ENCODE measurements around the gene COPS2.
"Not testable (repeated sequence)": the region's sequence is repeated elsewhere in the genome, so short reads cannot be mapped to it uniquely, and the experiment has no call there.

Gene COPS2

GRCh38 chr15:49101536-49101935, 53.9 kb downstream of the COPS2 start:
- DNase-seq: no peak

GRCh38 chr15:49096090-49096750, 59.2 kb downstream of the COPS2 start:
- no peak for DNase-seq

- DNase-seq: no peak
These were observed 60.5 kb downstream of the COPS2 start for GRCh38 chr15:49094923-49095322.

DNA sequence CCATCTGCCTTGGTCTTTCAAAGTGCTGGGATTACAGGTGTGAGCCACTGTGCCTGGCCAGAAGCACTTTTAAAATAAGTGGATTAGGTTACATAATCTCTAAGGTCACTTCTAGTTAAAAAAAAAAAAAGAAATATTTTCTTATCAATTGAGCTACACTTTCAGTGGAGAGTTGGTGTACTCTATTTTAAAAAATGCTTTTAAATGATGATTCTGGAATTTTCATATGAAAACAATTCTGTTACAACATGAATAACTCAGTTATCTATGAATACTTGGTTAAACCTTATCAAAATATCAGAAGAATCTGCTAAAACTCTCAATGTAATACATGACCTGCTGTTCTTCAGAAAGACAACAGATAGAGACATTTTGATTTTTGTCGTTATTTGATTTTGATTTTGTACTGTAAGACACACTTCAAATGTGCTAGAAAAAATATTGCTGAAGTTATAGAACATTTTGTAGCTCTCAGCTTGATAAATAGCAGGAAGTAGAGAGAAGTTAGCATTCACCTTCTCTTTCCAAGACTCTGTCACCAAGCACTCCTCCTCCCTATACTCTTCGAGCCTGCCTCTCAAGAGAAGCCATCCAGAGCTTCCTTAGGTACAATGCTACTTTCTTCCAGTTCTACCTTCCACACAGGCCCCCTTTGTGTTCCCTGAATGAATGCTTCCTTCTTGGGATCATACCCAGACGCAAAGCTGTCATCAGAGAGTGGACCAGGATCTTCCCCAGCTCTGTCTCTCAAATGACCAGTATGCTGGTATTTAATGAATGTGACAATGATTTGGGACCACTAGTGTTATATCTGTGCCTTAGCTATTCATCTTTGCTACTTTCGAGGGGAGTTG, 61.9 kb downstream of the COPS2 start:
- DNase-seq: no peak

DNA sequence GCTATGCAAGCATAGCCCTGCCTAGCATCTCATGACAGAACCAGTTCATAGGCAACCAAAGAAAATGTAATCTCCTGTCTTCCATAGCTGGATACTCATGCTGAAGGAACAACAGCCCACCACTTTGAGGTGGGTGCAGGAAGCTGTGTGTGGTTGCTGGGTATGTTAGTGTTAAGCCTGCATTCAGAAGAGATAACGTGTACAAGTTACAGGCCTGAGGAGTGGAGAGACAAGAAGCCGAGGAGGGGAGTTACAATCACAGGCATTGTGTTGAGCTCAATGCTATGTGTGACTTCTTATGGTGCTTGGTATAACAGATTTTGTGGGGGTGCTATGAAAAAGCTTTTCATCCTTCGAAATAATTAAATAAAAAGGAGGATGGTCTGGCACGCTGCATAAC, 66.4 kb downstream of the COPS2 start:
- DNase-seq: no peak

DNA sequence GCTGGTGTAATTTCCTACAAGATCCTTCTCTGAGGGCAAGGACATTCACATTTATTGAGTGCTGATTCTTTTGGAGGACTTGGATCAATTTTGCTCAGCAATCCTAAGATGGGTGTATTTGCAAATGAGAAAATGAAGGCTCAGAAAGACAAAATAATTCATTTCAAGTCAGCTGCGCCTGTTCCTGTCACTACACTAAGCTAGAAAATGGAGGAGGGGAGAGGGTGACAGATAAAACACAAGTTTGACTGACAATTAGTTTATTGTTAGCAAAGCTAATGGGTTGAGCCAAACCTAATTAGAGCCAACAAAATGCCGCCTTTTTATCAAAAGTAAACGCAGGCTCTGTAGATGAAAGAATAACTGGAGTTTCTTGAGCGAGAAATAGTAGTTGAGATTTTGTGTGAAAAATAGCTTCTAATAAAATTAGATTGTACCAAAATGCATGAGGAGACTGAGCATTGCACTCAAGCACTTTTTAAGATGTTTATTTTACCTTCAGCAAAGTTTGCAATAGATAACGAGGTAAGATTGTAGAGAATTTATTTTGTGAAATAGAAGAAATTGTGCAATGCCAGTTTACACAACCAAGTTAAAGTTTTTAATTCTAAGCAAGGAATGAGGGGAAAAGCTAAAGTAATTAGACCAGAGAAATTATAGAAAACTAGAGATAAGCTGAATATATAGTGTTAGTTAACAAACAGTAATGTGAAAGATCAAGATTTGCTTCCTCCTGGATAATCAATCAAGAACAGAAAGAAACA, 69.5 kb downstream of the COPS2 start:
- no peak for DNase-seq

- DNase-seq: no peak
These were observed 71.2 kb downstream of the COPS2 start for GRCh38 chr15:49084285-49084570.

GRCh38 chr15:49083401-49084284, 71.8 kb downstream of the COPS2 start:
- no peak for DNase-seq

- DNase-seq: no peak
These were observed 72.4 kb downstream of the COPS2 start for GRCh38 chr15:49082960-49083359.

GRCh38 chr15:49079340-49080039, 75.9 kb downstream of the COPS2 start:
- DNase-seq: no peak

DNA sequence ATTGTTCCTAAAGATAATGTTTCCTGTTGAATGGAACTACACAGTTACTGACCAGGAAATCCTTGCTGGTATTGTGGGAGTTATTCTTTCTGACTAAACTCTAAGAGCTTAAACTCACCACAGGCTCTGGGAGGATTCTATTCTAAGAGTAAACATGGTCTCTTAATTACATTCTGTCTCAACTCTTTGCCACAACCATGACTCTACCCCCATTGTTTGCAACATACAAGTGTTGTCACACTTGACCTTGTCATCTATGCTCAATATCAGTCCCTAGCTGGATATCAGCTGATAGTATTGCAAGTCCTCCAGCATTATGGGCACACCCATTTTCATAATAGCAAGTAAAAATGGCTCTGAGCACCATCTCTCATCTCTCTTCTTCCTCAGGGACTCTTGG, 79.5 kb downstream of the COPS2 start:
- no peak for DNase-seq

GRCh38 chr15:49074589-49075287, 80.7 kb downstream of the COPS2 start:
- not testable (repeated sequence) for DNase-seq

Measured in activated naive CD4-positive, alpha-beta T cell (primary cell).